HAP-1 (cell line): ENCODE measurements around the gene PHF1.

Experiments used
- DNase-seq, 2 experiments: peaks; one replicate each; pipeline ENCODE4 v3.0.0-alpha.2; 2016 to 2020; ENCODE audit warnings: low spot score in 2 of 2
- H3K27me3 ChIP-seq: fragments of 250-450 bp; sonication (Bioruptor Pico); 2 replicates; pipeline ENCODE4 v1.5.1; 2020; ENCODE audit warnings: low read depth, mild to moderate bottlenecking, moderate library complexity
- H3K36me3 ChIP-seq: fragments of 250-450 bp; sonication (Bioruptor Pico); replicated peaks from 2 replicates; pipeline ENCODE4 v1.5.1; 2020; ENCODE audit warnings: mild to moderate bottlenecking
- H3K4me1 ChIP-seq: fragments of 250-450 bp; sonication (Bioruptor Pico); 2 replicates; pipeline ENCODE4 v1.5.1; 2020; ENCODE audit warnings: mild to moderate bottlenecking
- H3K4me3 ChIP-seq: fragments of 250-450 bp; sonication (Bioruptor Pico); 2 replicates; pipeline ENCODE4 v1.5.1; 2020; ENCODE audit warnings: mild to moderate bottlenecking, moderate library complexity
- H3K9me3 ChIP-seq: fragments of 250-450 bp; sonication (Bioruptor Pico); 2 replicates; pipeline ENCODE4 v1.5.1; 2020; ENCODE audit warnings: mild to moderate bottlenecking, moderate library complexity
- in situ Hi-C: fragments of 300-500 bp; cut with MboI; formaldehyde crosslinking; loops from 3 replicates; pipeline ENCODE4 v1.14.3; 2020; ENCODE audit warnings: low sequenced_read_pairs, inconsistent platforms, mixed read lengths

The PHF1 gene

GRCh38 chr6:33417903-33418689 lies 7.3 kb downstream of the PHF1 start, which contains the start of gene CUTA:
TSS of gene CUTA (minus strand) at chr6:33418107. CDS start at chr6:33418000, 107 bp downstream.
- H3K4me1 ChIP-seq: peaks cover 17% of the 10 kb centered on the region
- peaks cover 16% of the 10 kb centered on the region for H3K27me3 ChIP-seq
- peak; percentile 96 to 99 for DNase-seq
- peak within 1 kb of the TSS; percentile 55 for H3K4me3 ChIP-seq
- in situ Hi-C loops: no loop called here
- no peaks in the 10 kb centered on the region for H3K9me3 ChIP-seq
- peaks cover 25% of the 10 kb centered on the region for H3K36me3 ChIP-seq

- Histone ChIP-seq H3K36me3 (peaks cover 18% of the 10 kb centered on the region), H3K4me3 (peak overlapping the region; percentile 55), H3K27me3 (peaks cover 23% of the 10 kb centered on the region), H3K4me1 (peaks cover 17% of the 10 kb centered on the region), H3K9me3 (no peaks in the 10 kb centered on the region)
- in situ Hi-C loops: no loop called here
- no peak for DNase-seq
Observed at GRCh38 chr6:33418690-33419291, 8.0 kb downstream of the PHF1 start.

- no peak within 1 kb of the TSS for H3K4me3 ChIP-seq
- peaks cover 15% of the 10 kb centered on the region for H3K36me3 ChIP-seq
- DNase-seq: no peak
Observed at GRCh38 chr6:33419580-33420490, 9.0 kb downstream of the PHF1 start, which contains the start of gene SYNGAP1. TSS of gene SYNGAP1 (plus strand) at chr6:33420065. CDS start at chr6:33420265, 200 bp downstream.

GRCh38 chr6:33420491-33421343 lies 9.9 kb downstream of the PHF1 start:
- Histone ChIP-seq H3K4me1 (peaks cover 22% of the 10 kb centered on the region), H3K4me3 (no peak overlapping the region)

More at GRCh38 chr6:33419580-33420490, 9.0 kb downstream of the PHF1 start, which contains the start of gene SYNGAP1:
- H3K4me1 ChIP-seq: peaks cover 17% of the 10 kb centered on the region
- peaks cover 25% of the 10 kb centered on the region for H3K27me3 ChIP-seq
- in situ Hi-C loops: no loop called here
- H3K9me3 ChIP-seq: no peaks in the 10 kb centered on the region

GRCh38 chr6:33421344-33421643 lies 10.5 kb downstream of the PHF1 start:
- Histone ChIP-seq H3K4me3 (no peak overlapping the region), H3K36me3 (peaks cover 1% of the 10 kb centered on the region), H3K4me1 (peaks cover 20% of the 10 kb centered on the region), H3K9me3 (no peaks in the 10 kb centered on the region), H3K27me3 (peaks cover 25% of the 10 kb centered on the region)
- in situ Hi-C loops: no loop called here
- no peak for DNase-seq

More at GRCh38 chr6:33420491-33421343, 9.9 kb downstream of the PHF1 start:
- Histone ChIP-seq H3K36me3 (peaks cover 7% of the 10 kb centered on the region), H3K9me3 (no peaks in the 10 kb centered on the region), H3K27me3 (peaks cover 25% of the 10 kb centered on the region)
- no peak for DNase-seq
- in situ Hi-C loops: no loop called here

GRCh38 chr6:33423777-33424176 lies 13.0 kb downstream of the PHF1 start:
- no peak for DNase-seq
- Histone ChIP-seq H3K4me3 (no peak overlapping the region), H3K27me3 (peaks cover 25% of the 10 kb centered on the region), H3K36me3 (no peaks in the 10 kb centered on the region), H3K9me3 (no peaks in the 10 kb centered on the region), H3K4me1 (peaks cover 16% of the 10 kb centered on the region)
- in situ Hi-C loops: no loop called here

GRCh38 chr6:33424855-33425667 lies 14.2 kb downstream of the PHF1 start:
- peaks cover 15% of the 10 kb centered on the region for H3K4me1 ChIP-seq
- in situ Hi-C loops: no loop called here
- peaks cover 25% of the 10 kb centered on the region for H3K27me3 ChIP-seq
- H3K36me3 ChIP-seq: no peaks in the 10 kb centered on the region
- H3K9me3 ChIP-seq: no peaks in the 10 kb centered on the region
- DNase-seq: no peak
- peak overlapping the region; percentile 41 for H3K4me3 ChIP-seq

GRCh38 chr6:33425668-33426577 lies 15.1 kb downstream of the PHF1 start:
- peak overlapping the region; percentile 41 for H3K4me3 ChIP-seq

GRCh38 chr6:33426590-33427511 lies 16.0 kb downstream of the PHF1 start:
- H3K4me1 ChIP-seq: peaks cover 24% of the 10 kb centered on the region
- peaks cover 18% of the 10 kb centered on the region for H3K27me3 ChIP-seq
- in situ Hi-C loops: no loop called here
- DNase-seq: peak in 1 of 2 experiments; percentile 38
- H3K9me3 ChIP-seq: no peaks in the 10 kb centered on the region
- no peaks in the 10 kb centered on the region for H3K36me3 ChIP-seq
- H3K4me3 ChIP-seq: peak overlapping the region; percentile 45

More at GRCh38 chr6:33425668-33426577, 15.1 kb downstream of the PHF1 start:
- in situ Hi-C loops: no loop called here
- H3K4me1 ChIP-seq: peaks cover 19% of the 10 kb centered on the region
- peak; percentile 85 to 96 for DNase-seq
- peaks cover 25% of the 10 kb centered on the region for H3K27me3 ChIP-seq
- H3K36me3 ChIP-seq: no peaks in the 10 kb centered on the region
- no peaks in the 10 kb centered on the region for H3K9me3 ChIP-seq

GRCh38 chr6:33427585-33428223 lies 16.9 kb downstream of the PHF1 start:
- no peaks in the 10 kb centered on the region for H3K36me3 ChIP-seq
- in situ Hi-C loops: no loop called here
- H3K4me3 ChIP-seq: peak overlapping the region; percentile 45
- peak in 1 of 2 experiments; percentile 65 for DNase-seq
- H3K27me3 ChIP-seq: peaks cover 11% of the 10 kb centered on the region
- peaks cover 24% of the 10 kb centered on the region for H3K4me1 ChIP-seq
- H3K9me3 ChIP-seq: no peaks in the 10 kb centered on the region
